H1 (cell line): ENCODE results near the gene RASSF5. TPM values are rescaled to one million over a fixed set of nuclear protein-coding genes. Genes with fewer than 3 reads are reported as not detected.

ENCODE experiments used
- CTCF ChIA-PET: fragments of 300-600 bp; sonication (Branson Sonifier 250); formaldehyde crosslinking; loops from one replicate; lab custom pipeline; 2021; ENCODE audit not compliant: partially characterized antibody; lab: Charles Lee
- POLR2A ChIA-PET: fragments of 300-600 bp; sonication (Branson Sonifier 250); formaldehyde crosslinking; loops from one replicate; lab custom pipeline; 2021; ENCODE audit warnings: inconsistent platforms; ENCODE audit not compliant: partially characterized antibody; lab: Charles Lee
- DNase-seq, 2 experiments: peaks; one replicate each; pipeline versions ENCODE4 v3.0.0 to v3.0.0-alpha.2; 2010 to 2022; ENCODE audit warnings: low spot score in 2 of 2, low read depth in 1 of 2, mixed read lengths in 1 of 2
- FAIRE-seq: peaks from 2 replicates; lab custom pipeline; 2011; peaks lifted over from hg19 to GRCh38; lab: Jason Lieb, UNC
- H2AFZ ChIP-seq: 2 replicates; pipeline ENCODE4 v1.8.1; 2012; ENCODE audit warnings: low read length, inconsistent platforms
- H2AK5ac ChIP-seq: 2 replicates; pipeline ENCODE4 v1.6.1; 2013; ENCODE audit warnings: low read depth, low read length
- H2BK120ac ChIP-seq: replicated peaks from 2 replicates; pipeline ENCODE3; 2013; ENCODE audit warnings: low read depth, low read length, inconsistent platforms
- H2BK12ac ChIP-seq: 2 replicates; pipeline ENCODE4 v1.6.1; 2013; ENCODE audit warnings: low read depth, low read length
- H2BK15ac ChIP-seq: 2 replicates; pipeline ENCODE4 v1.6.1; 2013; ENCODE audit warnings: low read length
- H2BK20ac ChIP-seq: 2 replicates; pipeline ENCODE4 v1.6.1; 2013; ENCODE audit warnings: low read length
- H2BK5ac ChIP-seq: 2 replicates; pipeline ENCODE4 v1.6.1; 2013; ENCODE audit warnings: low read depth, low read length
- H3K14ac ChIP-seq: 2 replicates; pipeline ENCODE4 v1.6.1; 2013; ENCODE audit warnings: inconsistent platforms; ENCODE audit not compliant: insufficient read length
- H3K18ac ChIP-seq: 2 replicates; pipeline ENCODE4 v1.6.1; 2013; ENCODE audit warnings: low read length; ENCODE audit errors: extremely low read depth
- H3K23ac ChIP-seq: 2 replicates; pipeline ENCODE4 v1.6.1; 2013; ENCODE audit warnings: inconsistent platforms; ENCODE audit not compliant: insufficient read length
- H3K23me2 ChIP-seq: 2 replicates; pipeline ENCODE4 v1.6.1; 2013; ENCODE audit warnings: low read depth, low read length
- H3K27ac ChIP-seq: 2 replicates; pipeline ENCODE4 v1.6.1; 2011; ENCODE audit warnings: low read depth, low read length, inconsistent platforms
- H3K27me3 ChIP-seq, 4 experiments: replicated peaks in 1 of 4; 1 replicate in 1 of 4; 2 replicates in 3 of 4; pipeline versions ENCODE4 v1.6.1 to v1.8.1; 2011 to 2013; ENCODE audit warnings: low read length in 3 of 4, mild to moderate bottlenecking in 3 of 4, inconsistent platforms in 2 of 4, mixed read lengths in 2 of 4, moderate library complexity in 1 of 4; ENCODE audit not compliant: control insufficient read depth in 3 of 4, insufficient read depth in 3 of 4; ENCODE audit errors: extremely low read depth in 1 of 4
- H3K36me3 ChIP-seq, 4 experiments: 2 replicates each; pipeline versions ENCODE4 v1.6.1 to v1.8.1; 2011 to 2013; ENCODE audit warnings: mild to moderate bottlenecking in 4 of 4, low read length in 3 of 4, moderate library complexity in 2 of 4, control low read depth in 1 of 4, inconsistent platforms in 1 of 4; ENCODE audit not compliant: insufficient read depth in 4 of 4, control insufficient read depth in 2 of 4
- H3K4ac ChIP-seq: replicated peaks from 2 replicates; pipeline ENCODE3; 2013; ENCODE audit warnings: low read length, low read depth, mixed read lengths, inconsistent platforms; ENCODE audit not compliant: insufficient read length
- H3K4me1 ChIP-seq, 4 experiments: replicated peaks in 1 of 4; 1 replicate in 1 of 4; 2 replicates in 3 of 4; pipeline versions ENCODE4 v1.6.1 to v1.8.1; 2011 to 2013; ENCODE audit warnings: low read length in 3 of 4, inconsistent platforms in 2 of 4, mixed read lengths in 1 of 4; ENCODE audit not compliant: insufficient read depth in 4 of 4, control insufficient read depth in 3 of 4
- H3K4me2 ChIP-seq, 2 experiments: 2 replicates each; pipeline versions ENCODE4 v1.6.1 to v1.8.1; 2011 to 2013; ENCODE audit warnings: low read depth in 2 of 2, low read length in 2 of 2, control low read depth in 1 of 2, inconsistent platforms in 1 of 2, mild to moderate bottlenecking in 1 of 2; ENCODE audit not compliant: insufficient read depth in 1 of 2
- H3K4me3 ChIP-seq, 4 experiments: fragments of 200-600, 300-600 bp in 1 of 4; sonication (generic), shearing (Covaris generic), sonication (Bioruptor Twin) in 1 of 4; 2 replicates each; pipeline versions ENCODE4 v1.5.1 to v1.8.1; 2011 to 2016; ENCODE audit warnings: low read length in 4 of 4, low read depth in 3 of 4, control low read depth in 2 of 4, inconsistent platforms in 2 of 4, mild to moderate bottlenecking in 2 of 4, mixed read lengths in 1 of 4, moderate library complexity in 1 of 4; ENCODE audit not compliant: insufficient read depth in 2 of 4; ENCODE audit errors: extremely low read depth in 1 of 4
- H3K56ac ChIP-seq: replicated peaks from 2 replicates; pipeline ENCODE3; 2013; ENCODE audit warnings: low read depth, mild to moderate bottlenecking, mixed read lengths, low read length, inconsistent platforms; ENCODE audit not compliant: insufficient read length
- H3K79me1 ChIP-seq: 2 replicates; pipeline ENCODE4 v1.6.1; 2013; ENCODE audit warnings: low read depth, low read length, control low read depth
- H3K79me2 ChIP-seq, 2 experiments: 2 replicates each; pipeline versions ENCODE4 v1.6.1 to v1.8.1; 2012 to 2013; ENCODE audit warnings: low read length in 2 of 2, mild to moderate bottlenecking in 2 of 2, inconsistent platforms in 1 of 2; ENCODE audit not compliant: insufficient read depth in 2 of 2, control insufficient read depth in 1 of 2
- H3K9ac ChIP-seq, 4 experiments: replicated peaks in 1 of 4; 1 replicate in 1 of 4; 2 replicates in 3 of 4; pipeline versions ENCODE4 v1.6.1 to v1.8.1; 2011 to 2013; ENCODE audit warnings: low read depth in 3 of 4, low read length in 3 of 4, control low read depth in 2 of 4, mild to moderate bottlenecking in 2 of 4, moderate library complexity in 2 of 4, inconsistent platforms in 1 of 4; ENCODE audit errors: extremely low read depth in 1 of 4
- H3K9me3 ChIP-seq, 2 experiments: 2 replicates each; pipeline versions ENCODE4 v1.6.1 to v1.8.1; 2012 to 2013; ENCODE audit warnings: mild to moderate bottlenecking in 2 of 2, moderate library complexity in 2 of 2, control low read depth in 1 of 2, inconsistent platforms in 1 of 2, low read depth in 1 of 2, low read length in 1 of 2, mixed read lengths in 1 of 2; ENCODE audit not compliant: insufficient read depth in 2 of 2
- H4K20me1 ChIP-seq, 2 experiments: replicated peaks in 1 of 2; 2 replicates each; pipeline versions ENCODE3 to v1.8.1; 2011 to 2013; ENCODE audit warnings: inconsistent platforms in 2 of 2, low read length in 2 of 2, mild to moderate bottlenecking in 1 of 2; ENCODE audit not compliant: insufficient read depth in 2 of 2, control insufficient read depth in 1 of 2
- H4K5ac ChIP-seq: 2 replicates; pipeline ENCODE4 v1.6.1; 2013; ENCODE audit warnings: low read length, low read depth, mixed read lengths, inconsistent platforms; ENCODE audit not compliant: insufficient read length
- H4K8ac ChIP-seq: 2 replicates; pipeline ENCODE4 v1.8.0; 2013; ENCODE audit warnings: mild to moderate bottlenecking, moderate library complexity, low read length, inconsistent platforms; ENCODE audit not compliant: insufficient read depth; ENCODE audit errors: extremely low read depth
- H4K91ac ChIP-seq: replicated peaks from 2 replicates; pipeline ENCODE3; 2013; ENCODE audit warnings: low read length, mixed read lengths, inconsistent platforms; ENCODE audit not compliant: insufficient read length
- ASH2L ChIP-seq: fragments of 200-600, 300-600 bp; sonication (generic); IDR thresholded peaks from one replicate; pipeline ENCODE4 v1.7.1; 2017; ENCODE audit warnings: low read length
- FOSL1 ChIP-seq: IDR thresholded peaks from 2 replicates; pipeline ENCODE4 v1.6.1; 2011; ENCODE audit warnings: mild to moderate bottlenecking, low read depth, low read length, moderate library complexity; ENCODE audit not compliant: insufficient read depth
- KDM1A ChIP-seq: fragments of 200-600, 300-600 bp; sonication (generic); IDR thresholded peaks from 2 replicates; pipeline ENCODE4 v1.7.1; 2016; ENCODE audit warnings: mild to moderate bottlenecking, low read length, borderline replicate concordance
- MAFK ChIP-seq: IDR thresholded peaks from 2 replicates; pipeline ENCODE4 v1.6.1; 2012; ENCODE audit warnings: low read depth, mild to moderate bottlenecking, improper control_type of control experiment, low read length
- NRF1 ChIP-seq: IDR thresholded peaks from 2 replicates; pipeline ENCODE4 v1.6.1; 2011; ENCODE audit warnings: mild to moderate bottlenecking, low read depth, low read length, improper control_type of control experiment
- SP2 ChIP-seq: IDR thresholded peaks from 2 replicates; pipeline ENCODE4 v1.6.1; 2012; ENCODE audit warnings: mild to moderate bottlenecking, low read length, inconsistent platforms
- SUZ12 ChIP-seq: fragments of 200-600 bp; sonication (generic); IDR thresholded peaks from 2 replicates; pipeline ENCODE4 v1.6.1; 2012; ENCODE audit warnings: mild to moderate bottlenecking, inconsistent platforms, low read length, moderate library complexity, mixed read lengths
- TAF7 ChIP-seq: optimal IDR thresholded peaks from 2 replicates; pipeline ENCODE3; 2011; ENCODE audit warnings: low read depth, mild to moderate bottlenecking, inconsistent platforms, low read length, moderate library complexity, borderline replicate concordance
- TEAD4 ChIP-seq: IDR thresholded peaks from 2 replicates; pipeline ENCODE4 v1.6.1; 2012; ENCODE audit warnings: low read depth, low read length, inconsistent platforms, mixed read lengths
- WGBS, 2 experiments: shearing (Covaris generic) in 1 of 2; methylation state at CpG; one replicate each; pipeline versions ENCODE4 v1.1.6 to v1.1.7; 2013 to 2015; ENCODE audit warnings: low lambda C conversion rate in 2 of 2, mixed read lengths in 2 of 2, inconsistent platforms in 1 of 2, low coverage in 1 of 2, missing lambda C conversion rate in 1 of 2; ENCODE audit not compliant: insufficient replicate concordance in 2 of 2, insufficient coverage in 1 of 2, insufficient read length in 1 of 2; ENCODE audit errors: extremely low coverage in 1 of 2, missing lambda C conversion rate in 1 of 2; 5-methylcytosine and 5-hydroxymethylcytosine counted together
- polyA plus RNA-seq, 7 experiments: library from polyadenylated mRNA; depleted of rRNA in 3 of 7; stranded (reverse) in 5 of 7; unstranded in 2 of 7; fragments of >200 nt in 5 of 7; fragments of 200-250 nt in 2 of 7; gene quantifications; 1 replicate in 5 of 7; 2 replicates in 1 of 7; 4 replicates in 1 of 7; pipeline versions ENCODE4 v1.2.1 to v1.2.3, GENCODE V29; 2011 to 2013; ENCODE audit warnings: missing spikeins in 2 of 7, mixed read lengths in 2 of 7
- total RNA-seq: library from RNA; stranded (reverse); fragmentation: NEBNext Ultra II Directional; extraction: Animal tissue kit (Norgen Biotek cat#: 25700); gene quantifications from 2 replicates; pipeline ENCODE4 v1.2.1, GENCODE V29; 2021
- TF ChIP-seq, protein P1 (sequence below): IDR thresholded peaks from 2 replicates; pipeline ENCODE4 v1.6.1; 2012; ENCODE audit warnings: low read length, inconsistent platforms

Gene RASSF5
- total and polyA plus RNA-seq, 2 of the 8 experiments (the other 6 are each of a cell fraction or from before 2014, with no cell fraction given) = 0.82 to 1.8 TPM

DNA sequence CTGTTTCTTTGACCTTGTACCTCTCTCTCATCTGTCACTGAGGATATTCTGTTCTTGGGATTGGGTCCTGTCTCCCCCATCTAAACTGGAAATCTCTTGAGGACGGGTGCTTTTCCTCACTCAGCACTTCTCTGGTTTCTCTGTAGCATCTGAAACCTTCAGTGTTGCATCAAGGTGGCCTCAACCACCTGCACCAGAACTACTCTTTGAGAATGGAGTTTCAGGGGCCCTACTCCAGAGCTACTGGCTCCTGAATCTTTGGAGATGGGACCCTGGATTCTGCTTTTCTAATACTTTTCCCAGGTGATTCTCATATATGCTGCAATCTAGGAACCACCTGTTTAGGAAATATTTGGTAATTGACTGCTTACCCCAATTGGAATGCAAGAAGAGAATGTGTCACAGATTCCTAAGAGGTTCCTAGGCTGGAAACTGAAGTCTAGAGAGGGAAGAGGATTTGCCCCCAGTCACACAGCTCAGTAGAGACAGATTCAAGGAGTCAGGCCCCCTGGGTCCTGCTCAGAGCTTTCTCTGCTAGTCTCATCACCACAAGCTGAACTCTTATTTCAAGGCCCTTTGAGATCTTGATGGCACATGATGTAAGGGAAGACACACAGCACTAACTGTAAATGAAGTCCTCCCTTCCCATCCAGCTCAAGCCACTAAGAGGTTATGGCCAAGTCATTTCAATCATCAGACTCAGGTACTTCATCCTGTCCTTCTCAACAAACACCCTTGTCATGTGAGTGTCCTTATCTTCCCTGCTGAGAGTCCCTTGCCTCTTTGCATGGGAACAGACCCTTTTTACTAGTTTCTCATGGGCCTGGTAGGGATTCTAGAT, 56.3 kb downstream of the RASSF5 start:
- H3K4ac ChIP-seq = no peak overlapping the region
- no peak overlapping the region for H2BK12ac ChIP-seq
- H3K79me2 ChIP-seq = no peaks in the 10 kb centered on the region
- no peaks in the 10 kb centered on the region for H3K36me3 ChIP-seq
- H4K20me1 ChIP-seq = no peaks in the 10 kb centered on the region
- no peak overlapping the region for H3K14ac ChIP-seq
- H3K4me2 ChIP-seq = no peak overlapping the region
- H3K9ac ChIP-seq = no peak overlapping the region
- H4K8ac ChIP-seq = no peak overlapping the region
- DNase-seq = no peak
- H4K91ac ChIP-seq = no peak overlapping the region
- H3K23me2 ChIP-seq = no peaks in the 10 kb centered on the region
- H3K27ac ChIP-seq = no peak overlapping the region
- no peak overlapping the region for H3K56ac ChIP-seq
- CTCF ChIA-PET = interaction anchor here (0.7 to 6.5 kb wide), 13 partner anchors 12 to 84 kb away, joined by 3 to 38 read pairs (median 4); no protein-coding TSS in a partner anchor
- peaks cover 0 to 6% (median 2%) of the 10 kb centered on the region in 4 experiments; a peak in 3 of 7 replicates for H3K27me3 ChIP-seq
- no peak for FAIRE-seq
- no peaks in the 10 kb centered on the region for H3K9me3 ChIP-seq
- no peak overlapping the region for H3K4me3 ChIP-seq
- H2BK15ac ChIP-seq = 0 out of 2 replicates have a peak overlapping the region, but pooled peaks have one; percentile 8
- no peak overlapping the region for H2AFZ ChIP-seq
- no peak overlapping the region for H2BK20ac ChIP-seq
- POLR2A ChIA-PET = interaction anchor here (0.7 to 1.5 kb wide), 2 partner anchors 12 to 1241 kb away, joined by 3 read pairs; no protein-coding TSS in a partner anchor
- no peaks in the 10 kb centered on the region for H3K79me1 ChIP-seq
- H2BK5ac ChIP-seq = no peak overlapping the region
- 86% methylated on average over 1 of the region's 1 CpG; no CpG with 5 or more reads in 1 of the 2 experiments for WGBS, 2 experiments
- no peak overlapping the region for H2BK120ac ChIP-seq
- no peak overlapping the region for H2AK5ac ChIP-seq
- H4K5ac ChIP-seq = no peak overlapping the region
- peaks cover 0 to under 1% (median 0%) of the 10 kb centered on the region in 4 experiments; a peak in 4 of 7 replicates for H3K4me1 ChIP-seq
- no peak overlapping the region for H3K23ac ChIP-seq
- H3K18ac ChIP-seq = no peak overlapping the region
- TF ChIP-seq SUZ12 = no peak
- TF ChIP-seq NRF1 = no peak
- TF ChIP-seq TAF7 = no peak
- no peak for TF ChIP-seq FOSL1
- TF ChIP-seq, protein P1, sequence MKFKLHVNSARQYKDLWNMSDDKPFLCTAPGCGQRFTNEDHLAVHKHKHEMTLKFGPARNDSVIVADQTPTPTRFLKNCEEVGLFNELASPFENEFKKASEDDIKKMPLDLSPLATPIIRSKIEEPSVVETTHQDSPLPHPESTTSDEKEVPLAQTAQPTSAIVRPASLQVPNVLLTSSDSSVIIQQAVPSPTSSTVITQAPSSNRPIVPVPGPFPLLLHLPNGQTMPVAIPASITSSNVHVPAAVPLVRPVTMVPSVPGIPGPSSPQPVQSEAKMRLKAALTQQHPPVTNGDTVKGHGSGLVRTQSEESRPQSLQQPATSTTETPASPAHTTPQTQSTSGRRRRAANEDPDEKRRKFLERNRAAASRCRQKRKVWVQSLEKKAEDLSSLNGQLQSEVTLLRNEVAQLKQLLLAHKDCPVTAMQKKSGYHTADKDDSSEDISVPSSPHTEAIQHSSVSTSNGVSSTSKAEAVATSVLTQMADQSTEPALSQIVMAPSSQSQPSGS = no peak
- TF ChIP-seq MAFK = no peak
- no peak for TF ChIP-seq SP2
- no peak for TF ChIP-seq TEAD4
- no peak for TF ChIP-seq ASH2L
- TF ChIP-seq KDM1A = no peak
